ENCODE data around the gene RFC3.

GRCh38 chr13:33876716-33877394 is 58.9 kb downstream of the RFC3 start:
- TF ChIP-seq EZH2 (IDR thresholded peaks at IDR 0.05; ENCODE audit: low read depth): no peak
- TF ChIP-seq CTCF (conservative IDR thresholded peaks at IDR 0.05): no peak

Measured in PC-9 (cell line).